Gastrocnemius medialis (tissue), 4 donors: ENCODE results near the gene ARL14EPL. TPM values are rescaled to one million over a fixed set of nuclear protein-coding genes. Genes with fewer than 3 reads are reported as not detected.

ENCODE experiments used
- ATAC-seq, 2 donors: fragments of 150-250 bp; one replicate each; pipeline ENCODE4 v1.9.1; 2016
- DNase-seq, 2 donors: peaks; one replicate each; pipeline ENCODE4 v3.0.0-alpha.2; 2019
- H3K27ac ChIP-seq, 4 donors: fragments of 200-600 bp; sonication (generic); 1 replicate in 1 of 4; 2 replicates in 3 of 4; pipeline ENCODE4 v1.5.1; 2016 to 2018; ENCODE audit warnings: mild to moderate bottlenecking in 2 of 4, moderate library complexity in 1 of 4
- H3K27me3 ChIP-seq, 3 donors: fragments of 200-600 bp; sonication (generic) in 2 of 3; 1 replicate in 1 of 3; 2 replicates in 2 of 3; pipeline versions ENCODE4 v1.5.1 to v1.6.0; 2016 to 2019; ENCODE audit warnings: mild to moderate bottlenecking in 1 of 3, moderate library complexity in 1 of 3
- H3K36me3 ChIP-seq, 2 donors: fragments of 200-600 bp; sonication (generic) in 1 of 2; one replicate each; pipeline ENCODE4 v1.5.1; 2017 to 2018
- H3K4me1 ChIP-seq, 2 donors: fragments of 200-600 bp; sonication (generic) in 1 of 2; one replicate each; pipeline ENCODE4 v1.5.1; 2016 to 2017; ENCODE audit warnings: mild to moderate bottlenecking in 2 of 2
- H3K4me3 ChIP-seq, 4 donors: fragments of 200-600 bp; sonication (generic) in 3 of 4; 1 replicate in 1 of 4; 2 replicates in 3 of 4; pipeline ENCODE4 v1.5.1; 2016 to 2019; ENCODE audit warnings: mild to moderate bottlenecking in 2 of 4
- H3K9me3 ChIP-seq, 3 donors: fragments of 200-600 bp; sonication (generic) in 2 of 3; 1 replicate in 1 of 3; 2 replicates in 2 of 3; pipeline ENCODE4 v1.5.1; 2016 to 2019
- POLR2A ChIP-seq, 2 donors: fragments of 450-650 bp; IDR thresholded peaks; one replicate each; pipeline ENCODE4 v1.6.1; 2017; ENCODE audit warnings: antibody characterized with exemption in 2 of 2, mild to moderate bottlenecking in 2 of 2, moderate library complexity in 2 of 2
- in situ Hi-C, 4 donors: fragments of 200-750 bp; cut with MboI; loops; one replicate each; pipeline versions ENCODE4 v1.15.0 to v1.8.0; 2017; ENCODE audit warnings: low sequenced_read_pairs in 4 of 4
- intact Hi-C: fragments of 100-400 bp; cut with DNase I; formaldehyde crosslinking; loops from one replicate; pipeline ENCODE4 v1.15.1; 2023; ENCODE audit warnings: low total_unique reads
- total RNA-seq, 4 donors: library from RNA; depleted of rRNA; stranded (reverse); fragments of >200 nt; gene quantifications; one replicate each; pipeline versions ENCODE4 v1.1.0 to v1.2.3, GENCODE V29; 2016
- TF ChIP-seq, protein P1 (sequence below), 5 experiments: fragments of 450-650 bp in 3 of 5; fragments of 200-600 bp in 2 of 5; sonication (generic) in 2 of 5; IDR thresholded peaks in 4 of 5; conservative IDR thresholded peaks in 1 of 5; 1 replicate in 4 of 5; 2 replicates in 1 of 5; pipeline ENCODE4 v1.5.1; 2016 to 2019; ENCODE audit warnings: antibody characterized with exemption in 5 of 5, mild to moderate bottlenecking in 3 of 5, moderate library complexity in 3 of 5

The ARL14EPL gene
- total RNA-seq, 4 donors from 2014 or later = 0.11 to 0.82 TPM; not detected in 2

- intact Hi-C loops (loop anchor here (10.0 kb wide), 1 partner anchor 131 kb away; no protein-coding TSS in a partner anchor), in situ Hi-C loops (no loop called here)
- DNase-seq = no peak
- Histone ChIP-seq H3K36me3 (no peaks in the 10 kb centered on the region), H3K9me3 (no peaks in the 10 kb centered on the region), H3K27ac (no peak overlapping the region), H3K4me3 (no peak overlapping the region), H3K27me3 (no peaks in the 10 kb centered on the region), H3K4me1 (no peaks in the 10 kb centered on the region)
- TF ChIP-seq, protein P1, sequence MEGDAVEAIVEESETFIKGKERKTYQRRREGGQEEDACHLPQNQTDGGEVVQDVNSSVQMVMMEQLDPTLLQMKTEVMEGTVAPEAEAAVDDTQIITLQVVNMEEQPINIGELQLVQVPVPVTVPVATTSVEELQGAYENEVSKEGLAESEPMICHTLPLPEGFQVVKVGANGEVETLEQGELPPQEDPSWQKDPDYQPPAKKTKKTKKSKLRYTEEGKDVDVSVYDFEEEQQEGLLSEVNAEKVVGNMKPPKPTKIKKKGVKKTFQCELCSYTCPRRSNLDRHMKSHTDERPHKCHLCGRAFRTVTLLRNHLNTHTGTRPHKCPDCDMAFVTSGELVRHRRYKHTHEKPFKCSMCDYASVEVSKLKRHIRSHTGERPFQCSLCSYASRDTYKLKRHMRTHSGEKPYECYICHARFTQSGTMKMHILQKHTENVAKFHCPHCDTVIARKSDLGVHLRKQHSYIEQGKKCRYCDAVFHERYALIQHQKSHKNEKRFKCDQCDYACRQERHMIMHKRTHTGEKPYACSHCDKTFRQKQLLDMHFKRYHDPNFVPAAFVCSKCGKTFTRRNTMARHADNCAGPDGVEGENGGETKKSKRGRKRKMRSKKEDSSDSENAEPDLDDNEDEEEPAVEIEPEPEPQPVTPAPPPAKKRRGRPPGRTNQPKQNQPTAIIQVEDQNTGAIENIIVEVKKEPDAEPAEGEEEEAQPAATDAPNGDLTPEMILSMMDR (IDR thresholded peaks at IDR 0.05 in 4 of 5, conservative IDR thresholded peaks at IDR 0.05 in 1 of 5) = no peak
- TF ChIP-seq POLR2A (IDR thresholded peaks at IDR 0.05) = no peak
- no peak for ATAC-seq
These were observed 6.4 kb upstream of the ARL14EPL start for GRCh38 chr5:116025866-116026265.

- no peak overlapping the region for H3K4me3 ChIP-seq
- TF ChIP-seq, protein P1 (IDR thresholded peaks at IDR 0.05 in 4 of 5, conservative IDR thresholded peaks at IDR 0.05 in 1 of 5) = no peak
- no peak for TF ChIP-seq POLR2A (IDR thresholded peaks at IDR 0.05)
- H3K9me3 ChIP-seq = no peaks in the 10 kb centered on the region
- no peaks in the 10 kb centered on the region for H3K4me1 ChIP-seq
- no peaks in the 10 kb centered on the region for H3K36me3 ChIP-seq
- DNase-seq (no peak), ATAC-seq (no peak)
- intact Hi-C loops = no loop called here
- H3K27ac ChIP-seq = no peak overlapping the region
- in situ Hi-C loops = loop anchor here in 1 of 4 donors (10.0 kb wide), 1 partner anchor 148 kb away; no protein-coding TSS in a partner anchor
- no peaks in the 10 kb centered on the region for H3K27me3 ChIP-seq
These were observed 719 bp downstream of the ARL14EPL start for GRCh38 chr5:116032991-116033390.

DNA sequence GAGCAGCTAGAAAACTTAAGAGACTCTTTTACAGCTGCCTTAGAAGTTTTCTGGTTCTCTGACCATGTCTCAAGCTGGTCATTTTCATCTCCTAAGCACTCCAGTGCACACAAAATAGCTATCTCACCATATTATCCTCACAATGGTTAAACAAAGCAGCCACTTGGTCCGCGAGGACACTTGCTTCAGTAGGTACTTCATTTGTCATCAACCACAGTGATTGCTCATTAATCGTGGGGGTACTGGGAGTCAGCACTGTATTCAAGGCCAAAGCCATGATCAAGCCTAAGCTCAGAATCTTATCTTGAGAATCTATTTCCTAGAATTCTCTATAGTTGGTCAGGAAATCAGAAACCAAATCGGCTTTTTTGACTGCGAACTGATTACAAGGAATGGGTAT, 2.9 kb downstream of the ARL14EPL start:
- in situ Hi-C loops = loop anchor here in 1 of 4 donors (10.0 kb wide), 1 partner anchor 150 kb away; no protein-coding TSS in a partner anchor
- no peak for ATAC-seq
- intact Hi-C loops = no loop called here
- Histone ChIP-seq H3K27me3 (no peaks in the 10 kb centered on the region), H3K27ac (no peak overlapping the region), H3K4me3 (no peak overlapping the region), H3K36me3 (no peaks in the 10 kb centered on the region), H3K9me3 (no peaks in the 10 kb centered on the region), H3K4me1 (no peaks in the 10 kb centered on the region)
- no peak for TF ChIP-seq POLR2A (IDR thresholded peaks at IDR 0.05)
- TF ChIP-seq, protein P1 (IDR thresholded peaks at IDR 0.05 in 4 of 5, conservative IDR thresholded peaks at IDR 0.05 in 1 of 5) = no peak
- DNase-seq = no peak

DNA sequence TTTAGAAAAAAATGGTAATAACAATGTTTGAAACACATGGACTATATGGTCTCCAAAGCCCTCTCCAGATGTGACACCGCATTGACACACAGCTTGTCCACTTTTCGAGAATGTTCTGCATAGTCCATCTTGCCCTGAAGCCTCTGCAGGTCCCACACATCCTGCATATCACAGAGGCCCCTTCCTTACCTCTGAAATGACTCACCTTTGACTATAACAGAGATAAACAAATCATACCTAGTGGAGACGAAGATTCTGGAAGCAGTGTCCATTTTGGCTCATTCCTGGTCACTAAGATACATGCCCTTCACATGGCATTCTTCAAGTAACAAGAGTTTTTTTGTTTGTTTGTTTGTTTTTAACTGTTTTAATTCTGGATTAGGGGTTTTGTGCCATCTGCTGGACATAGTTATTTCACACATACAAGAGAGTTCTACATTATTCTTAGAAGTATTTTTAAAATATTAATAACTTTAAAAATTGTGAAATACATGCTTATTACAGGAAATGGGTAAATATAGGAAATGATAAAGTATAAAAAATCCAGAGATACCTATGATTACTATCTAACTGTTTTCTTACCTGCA, 5.1 kb downstream of the ARL14EPL start:
- no peak overlapping the region for H3K27ac ChIP-seq
- H3K4me3 ChIP-seq = no peak overlapping the region
- DNase-seq (no peak), ATAC-seq (no peak)
- H3K36me3 ChIP-seq = no peaks in the 10 kb centered on the region
- intact Hi-C loops = no loop called here
- no peaks in the 10 kb centered on the region for H3K4me1 ChIP-seq
- no peaks in the 10 kb centered on the region for H3K27me3 ChIP-seq
- TF ChIP-seq POLR2A (IDR thresholded peaks at IDR 0.05) = no peak
- TF ChIP-seq, protein P1 (IDR thresholded peaks at IDR 0.05 in 4 of 5, conservative IDR thresholded peaks at IDR 0.05 in 1 of 5) = no peak
- no peaks in the 10 kb centered on the region for H3K9me3 ChIP-seq
- in situ Hi-C loops = loop anchor here in 1 of 4 donors (10.0 kb wide), 1 partner anchor 153 kb away; no protein-coding TSS in a partner anchor
